Ishikawa (cell line): ENCODE results near the gene EIF4E.

Source experiments
- EGR1 ChIP-seq: IDR thresholded peaks from 2 replicates; pipeline ENCODE4 v1.6.1; 2012
- EP300 ChIP-seq: IDR thresholded peaks from 2 replicates; pipeline ENCODE4 v1.6.1; 2012; ENCODE audit warnings: borderline replicate concordance
- FOXM1 ChIP-seq: IDR thresholded peaks from 2 replicates; pipeline ENCODE4 v1.6.1; 2012; ENCODE audit warnings: low read depth, borderline replicate concordance
- RAD21 ChIP-seq: IDR thresholded peaks from 2 replicates; pipeline ENCODE4 v1.6.1; 2012; ENCODE audit warnings: low read depth
- TAF1 ChIP-seq: IDR thresholded peaks from 2 replicates; pipeline ENCODE4 v1.6.1; 2012; ENCODE audit warnings: low read depth, mild to moderate bottlenecking
- TCF12 ChIP-seq: IDR thresholded peaks from 2 replicates; pipeline ENCODE4 v1.6.1; 2012; ENCODE audit warnings: low read depth
- YY1 ChIP-seq: IDR thresholded peaks from 2 replicates; pipeline ENCODE4 v1.6.1; 2012; ENCODE audit warnings: low read depth
- TF ChIP-seq, protein P1 (sequence below): IDR thresholded peaks from 2 replicates; pipeline ENCODE4 v1.6.1; 2012; ENCODE audit warnings: low read depth, mild to moderate bottlenecking

- TF ChIP-seq EGR1: no peak
- TF ChIP-seq RAD21: no peak
- no peak for TF ChIP-seq TCF12
- no peak for TF ChIP-seq TAF1
- TF ChIP-seq, protein P1, sequence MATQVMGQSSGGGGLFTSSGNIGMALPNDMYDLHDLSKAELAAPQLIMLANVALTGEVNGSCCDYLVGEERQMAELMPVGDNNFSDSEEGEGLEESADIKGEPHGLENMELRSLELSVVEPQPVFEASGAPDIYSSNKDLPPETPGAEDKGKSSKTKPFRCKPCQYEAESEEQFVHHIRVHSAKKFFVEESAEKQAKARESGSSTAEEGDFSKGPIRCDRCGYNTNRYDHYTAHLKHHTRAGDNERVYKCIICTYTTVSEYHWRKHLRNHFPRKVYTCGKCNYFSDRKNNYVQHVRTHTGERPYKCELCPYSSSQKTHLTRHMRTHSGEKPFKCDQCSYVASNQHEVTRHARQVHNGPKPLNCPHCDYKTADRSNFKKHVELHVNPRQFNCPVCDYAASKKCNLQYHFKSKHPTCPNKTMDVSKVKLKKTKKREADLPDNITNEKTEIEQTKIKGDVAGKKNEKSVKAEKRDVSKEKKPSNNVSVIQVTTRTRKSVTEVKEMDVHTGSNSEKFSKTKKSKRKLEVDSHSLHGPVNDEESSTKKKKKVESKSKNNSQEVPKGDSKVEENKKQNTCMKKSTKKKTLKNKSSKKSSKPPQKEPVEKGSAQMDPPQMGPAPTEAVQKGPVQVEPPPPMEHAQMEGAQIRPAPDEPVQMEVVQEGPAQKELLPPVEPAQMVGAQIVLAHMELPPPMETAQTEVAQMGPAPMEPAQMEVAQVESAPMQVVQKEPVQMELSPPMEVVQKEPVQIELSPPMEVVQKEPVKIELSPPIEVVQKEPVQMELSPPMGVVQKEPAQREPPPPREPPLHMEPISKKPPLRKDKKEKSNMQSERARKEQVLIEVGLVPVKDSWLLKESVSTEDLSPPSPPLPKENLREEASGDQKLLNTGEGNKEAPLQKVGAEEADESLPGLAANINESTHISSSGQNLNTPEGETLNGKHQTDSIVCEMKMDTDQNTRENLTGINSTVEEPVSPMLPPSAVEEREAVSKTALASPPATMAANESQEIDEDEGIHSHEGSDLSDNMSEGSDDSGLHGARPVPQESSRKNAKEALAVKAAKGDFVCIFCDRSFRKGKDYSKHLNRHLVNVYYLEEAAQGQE: no peak
- no peak for TF ChIP-seq FOXM1
- no peak for TF ChIP-seq EP300
- no peak for TF ChIP-seq YY1
These were observed 83.0 kb downstream of the EIF4E start for GRCh38 chr4:98845960-98846359.
